ENCODE results near the gene EML3.
"Not testable (repeated sequence)": the region's sequence is repeated elsewhere in the genome, so short reads cannot be mapped to it uniquely, and the experiment has no call there.

EML3 gene

GRCh38 chr11:62621027-62621566 is 8.5 kb upstream of the EML3 start:
- peak; percentile 30 for DNase-seq

GRCh38 chr11:62616957-62617356 is 4.4 kb upstream of the EML3 start:
- DNase-seq, result not testable (repeated sequence)

- DNase-seq, result no peak
These were observed 2.9 kb upstream of the EML3 start for GRCh38 chr11:62615521-62615920.

- DNase-seq, result no peak
These were observed 1.7 kb upstream of the EML3 start for GRCh38 chr11:62614275-62614674.

GRCh38 chr11:62613291-62613778 is 760 bp upstream of the EML3 start:
- DNase-seq, result no peak

- peak; percentile 29 for DNase-seq
These were observed 740 bp downstream of the EML3 start for GRCh38 chr11:62611705-62612365.

- DNase-seq, result no peak
These were observed 1.5 kb downstream of the EML3 start for GRCh38 chr11:62610814-62611704.

- DNase-seq, result no peak
These were observed 2.2 kb downstream of the EML3 start for GRCh38 chr11:62610403-62610802.

GRCh38 chr11:62608776-62609175 is 3.8 kb downstream of the EML3 start:
- no peak for DNase-seq

- peak; percentile 75 for DNase-seq
These were observed 4.9 kb downstream of the EML3 start for GRCh38 chr11:62607714-62608113.

GRCh38 chr11:62605902-62606301 is 6.7 kb downstream of the EML3 start:
- DNase-seq, result no peak

GRCh38 chr11:62605467-62605866 is 7.1 kb downstream of the EML3 start:
- DNase-seq, result no peak

- no peak for DNase-seq
These were observed 8.0 kb downstream of the EML3 start for GRCh38 chr11:62604460-62605120.

GRCh38 chr11:62603776-62604299 is 8.7 kb downstream of the EML3 start:
- no peak for DNase-seq

- DNase-seq, result no peak
These were observed 9.5 kb downstream of the EML3 start for GRCh38 chr11:62603072-62603408.

GRCh38 chr11:62602141-62603071 is 10.2 kb downstream of the EML3 start:
- peak; percentile 46 for DNase-seq

- peak; percentile 98 for DNase-seq
These were observed 11.0 kb downstream of the EML3 start, which contains the start of gene MTA2 for GRCh38 chr11:62601372-62602140. Gene MTA2, minus strand, starts transcription at chr11:62601865. Its CDS starts 415 bp downstream, at chr11:62601450.

- peak; percentile 9 for DNase-seq
These were observed 11.5 kb downstream of the EML3 start for GRCh38 chr11:62601122-62601371.

GRCh38 chr11:62600367-62601121 is 12.0 kb downstream of the EML3 start:
- DNase-seq, result no peak

- no peak for DNase-seq
These were observed 12.7 kb downstream of the EML3 start for GRCh38 chr11:62599901-62600300.

Data from MV-4-11 (cell line).